A549 (cell line): Measurements from ENCODE around the gene CSMD2. TPM values are rescaled to one million over a fixed set of nuclear protein-coding genes. Genes with fewer than 3 reads are reported as not detected.

ENCODE experiments used
- ATAC-seq, 2 experiments: fragments of 200-7000 bp in 1 of 2; fragments of >200 bp in 1 of 2; cut with Nextera tagmentation in 1 of 2; cut with Tn5 transposase in 1 of 2; 3 replicates each; pipeline versions ENCODE4 v1.8.0 to v1.9.1; 2018 to 2020; ENCODE audit warnings: mild to moderate bottlenecking in 1 of 2, moderate library complexity in 1 of 2
- CTCF ChIA-PET: fragments of 300-600 bp; sonication (Branson Sonifier 250); formaldehyde crosslinking; extraction: SDS; loops from one replicate; lab custom pipeline; 2021; ENCODE audit warnings: antibody characterized with exemption, inconsistent platforms; lab: Yijun Ruan, JAX
- POLR2A ChIA-PET: fragments of 350-600 bp; formaldehyde crosslinking; extraction: SDS; loops from one replicate; lab custom pipeline; 2021; ENCODE audit warnings: antibody characterized with exemption, inconsistent platforms; lab: Yijun Ruan, JAX
- DNase-seq, 2 experiments: peaks; one replicate each; pipeline versions ENCODE4 v3.0.0 to v3.0.0-alpha.2; 2011 to 2016; ENCODE audit warnings: low read depth in 1 of 2, low spot score in 1 of 2
- FAIRE-seq: peaks from 2 replicates; lab custom pipeline; 2011; peaks lifted over from hg19 to GRCh38; lab: Jason Lieb, UNC
- H3K27ac ChIP-seq, 2 experiments: fragments of >200 bp; sonication (Bioruptor Twin); formaldehyde crosslinking; 3 replicates each; pipeline ENCODE4 v1.5.1; 2016 to 2017
- H3K4me1 ChIP-seq: fragments of >200 bp; sonication (Bioruptor Twin); formaldehyde crosslinking; 3 replicates; pipeline ENCODE4 v1.6.1; 2016
- H3K4me2 ChIP-seq: fragments of >200 bp; sonication (Bioruptor Twin); formaldehyde crosslinking; 3 replicates; pipeline ENCODE4 v1.6.1; 2016
- H3K4me3 ChIP-seq: fragments of >200 bp; sonication (Bioruptor Twin); formaldehyde crosslinking; 3 replicates; pipeline ENCODE4 v1.5.1; 2016
- H3K9me3 ChIP-seq: fragments of >200 bp; sonication (Bioruptor Twin); formaldehyde crosslinking; 3 replicates; pipeline ENCODE4 v1.6.1; 2016
- BHLHE40 ChIP-seq: IDR thresholded peaks from 2 replicates; pipeline ENCODE4 v1.6.1; 2012; ENCODE audit warnings: low read depth, low read length, inconsistent platforms
- CBX2 ChIP-seq: fragments of 200-600 bp; sonication (generic); IDR thresholded peaks from 2 replicates; pipeline ENCODE4 v1.6.1; 2016; ENCODE audit warnings: low read depth, mild to moderate bottlenecking, borderline replicate concordance
- CBX8 ChIP-seq: fragments of 200-600 bp; sonication (generic); IDR thresholded peaks from 2 replicates; pipeline ENCODE4 v1.6.1; 2016
- CEBPB ChIP-seq, 2 experiments: fragments of >200 bp in 1 of 2; sonication (Bioruptor Twin) in 1 of 2; formaldehyde crosslinking in 1 of 2; IDR thresholded peaks; 2 replicates each; pipeline ENCODE4 v1.6.1; 2012 to 2016
- CHD4 ChIP-seq: fragments of 200-600 bp; sonication (generic); IDR thresholded peaks from 2 replicates; pipeline ENCODE4 v1.6.1; 2016; ENCODE audit warnings: antibody characterized with exemption, mild to moderate bottlenecking, borderline replicate concordance
- E2F6 ChIP-seq: IDR thresholded peaks from 2 replicates; pipeline ENCODE4 v1.6.1; 2012; ENCODE audit warnings: low read depth, borderline replicate concordance
- EHF ChIP-seq: fragments of 250-450 bp; sonication (Bioruptor Pico); IDR thresholded peaks from 2 replicates; pipeline ENCODE4 v1.5.0; 2020; ENCODE audit warnings: mild to moderate bottlenecking
- EHMT2 ChIP-seq: fragments of 200-600 bp; sonication (generic); IDR thresholded peaks from 2 replicates; pipeline ENCODE4 v1.6.1; 2016; ENCODE audit warnings: antibody characterized with exemption, low read depth, mild to moderate bottlenecking, moderate library complexity
- EP300 ChIP-seq, 2 experiments: fragments of >200 bp; sonication (Bioruptor Twin); formaldehyde crosslinking; IDR thresholded peaks; 2 replicates in 1 of 2; 3 replicates in 1 of 2; pipeline ENCODE4 v1.6.1; 2016 to 2017
- FOSL2 ChIP-seq, 2 experiments: fragments of 450-650 bp in 1 of 2; fragments of >200 bp in 1 of 2; sonication (Bioruptor Twin) in 1 of 2; formaldehyde crosslinking; IDR thresholded peaks; 2 replicates each; pipeline versions ENCODE4 v1.5.0 to v1.6.1; 2016 to 2020; ENCODE audit warnings: mild to moderate bottlenecking in 1 of 2, moderate library complexity in 1 of 2
- FOXS1 ChIP-seq: fragments of 250-450 bp; sonication (Bioruptor Pico); IDR thresholded peaks from 2 replicates; pipeline ENCODE4 v1.5.0; 2020; ENCODE audit warnings: mild to moderate bottlenecking, moderate library complexity
- HDAC2 ChIP-seq: fragments of 200-600 bp; sonication (generic); IDR thresholded peaks from 2 replicates; pipeline ENCODE4 v1.6.1; 2016
- HOXA7 ChIP-seq: fragments of 250-450 bp; sonication (Bioruptor Pico); IDR thresholded peaks from 2 replicates; pipeline ENCODE4 v1.5.0; 2020; ENCODE audit warnings: mild to moderate bottlenecking, moderate library complexity
- JUN ChIP-seq, 2 experiments: fragments of >200 bp; sonication (Bioruptor Twin); formaldehyde crosslinking; IDR thresholded peaks; 2 replicates in 1 of 2; 3 replicates in 1 of 2; pipeline ENCODE4 v1.6.1; 2016 to 2017
- KDM1A ChIP-seq: fragments of 200-600 bp; sonication (generic); IDR thresholded peaks from 2 replicates; pipeline ENCODE4 v1.6.1; 2016; ENCODE audit warnings: low read depth, mild to moderate bottlenecking
- MYC ChIP-seq: IDR thresholded peaks from 2 replicates; pipeline ENCODE4 v1.6.1; 2012; ENCODE audit warnings: mild to moderate bottlenecking, inconsistent platforms, low read length, improper control_type of control experiment, borderline replicate concordance
- NPAS2 ChIP-seq: fragments of 250-450 bp; sonication (Bioruptor Pico); IDR thresholded peaks from 2 replicates; pipeline ENCODE4 v1.8.0; 2022; ENCODE audit warnings: mild to moderate bottlenecking, moderate library complexity, borderline replicate concordance
- NR3C1 ChIP-seq: fragments of >200 bp; sonication (Bioruptor Twin); formaldehyde crosslinking; IDR thresholded peaks from 3 replicates; pipeline ENCODE4 v1.6.1; 2017
- PHF8 ChIP-seq: fragments of 200-600 bp; sonication (generic); IDR thresholded peaks from 2 replicates; pipeline ENCODE4 v1.6.1; 2016; ENCODE audit warnings: low read depth, mild to moderate bottlenecking, antibody characterized with exemption, moderate library complexity, borderline replicate concordance
- POLR2A ChIP-seq: IDR thresholded peaks from 2 replicates; pipeline ENCODE4 v1.6.1; 2012; ENCODE audit warnings: mild to moderate bottlenecking, low read length
- POLR2AphosphoS2 ChIP-seq: conservative IDR thresholded peaks from 2 replicates; pipeline ENCODE4 v1.6.1; 2012; ENCODE audit warnings: low read length, improper control_type of control experiment, inconsistent platforms
- RCOR1 ChIP-seq: fragments of 150-350 bp; IDR thresholded peaks from 2 replicates; pipeline ENCODE4 v1.6.1; 2014; ENCODE audit warnings: antibody characterized with exemption, low read length, low read depth
- RFX5 ChIP-seq: fragments of 450-650 bp; IDR thresholded peaks from 2 replicates; pipeline ENCODE4 v1.7.1; 2014; ENCODE audit warnings: antibody characterized with exemption, mild to moderate bottlenecking, moderate library complexity
- RNF2 ChIP-seq: fragments of 200-600 bp; sonication (generic); IDR thresholded peaks from 2 replicates; pipeline ENCODE4 v1.6.1; 2016; ENCODE audit warnings: low read depth, mild to moderate bottlenecking, antibody characterized with exemption, moderate library complexity, borderline replicate concordance
- SMC3 ChIP-seq: fragments of >200 bp; sonication (Bioruptor Twin); formaldehyde crosslinking; IDR thresholded peaks from 3 replicates; pipeline ENCODE4 v1.6.1; 2018; ENCODE audit warnings: inconsistent platforms
- SREBF2 ChIP-seq: fragments of 450-650 bp; IDR thresholded peaks from 2 replicates; pipeline ENCODE4 v1.6.1; 2014; ENCODE audit warnings: mild to moderate bottlenecking, moderate library complexity
- TFCP2L1 ChIP-seq: fragments of 250-450 bp; sonication (Bioruptor Pico); IDR thresholded peaks from 2 replicates; pipeline ENCODE4 v1.5.0; 2021; ENCODE audit warnings: mild to moderate bottlenecking
- TP53 ChIP-seq: fragments of 250-450 bp; sonication (Bioruptor Pico); IDR thresholded peaks from 2 replicates; pipeline ENCODE4 v1.5.0; 2021; ENCODE audit warnings: mild to moderate bottlenecking, moderate library complexity
- USF2 ChIP-seq: fragments of 450-650 bp; IDR thresholded peaks from 2 replicates; pipeline ENCODE4 v1.6.1; 2014; ENCODE audit warnings: antibody characterized with exemption
- ZC3H11A ChIP-seq: fragments of 450-650 bp; IDR thresholded peaks from 2 replicates; pipeline ENCODE4 v1.6.1; 2014; ENCODE audit warnings: antibody characterized with exemption, mild to moderate bottlenecking
- ZFP36 ChIP-seq: fragments of 450-650 bp; IDR thresholded peaks from 2 replicates; pipeline ENCODE4 v1.6.1; 2014; ENCODE audit warnings: borderline replicate concordance; ENCODE audit not compliant: partially characterized antibody
- WGBS: methylation state at CpG from one replicate; pipeline ENCODE4 v1.1.6; 2017; ENCODE audit errors: missing lambda C conversion rate; 5-methylcytosine and 5-hydroxymethylcytosine counted together
- polyA plus RNA-seq, 4 experiments: library from polyadenylated mRNA; depleted of rRNA in 3 of 4; stranded (reverse); fragments of >200 nt; fragmentation: RNase III in 1 of 4; extraction: RNeasy Plus Mini Kit Qiagen cat#74134 plus additional on column Dnase treatment in 1 of 4; gene quantifications; 2 replicates in 3 of 4; 3 replicates in 1 of 4; pipeline ENCODE4 v1.2.3, GENCODE V29; 2011 to 2017
- TF ChIP-seq, protein P1 (sequence below): fragments of 250-450 bp; sonication (Bioruptor Pico); IDR thresholded peaks from 2 replicates; pipeline ENCODE4 v1.5.0; 2020; ENCODE audit warnings: low read depth, mild to moderate bottlenecking, moderate library complexity
- TF ChIP-seq, protein P2 (sequence below): IDR thresholded peaks from 2 replicates; pipeline ENCODE4 v1.6.1; 2012

Gene CSMD2
- polyA plus RNA-seq, 2 of the 4 experiments (the other 2 are of a cell fraction), result not detected

GRCh38 chr1:33719771-33720670, 445.0 kb downstream of the CSMD2 start:
- no peak for TF ChIP-seq CBX2
- TF ChIP-seq MYC, result no peak
- no peak for TF ChIP-seq FOSL2 (IDR thresholded peaks at IDR 0.05)
- no peak for TF ChIP-seq FOSL2 (CRISPR knock-in tag; IDR thresholded peaks at IDR 0.05)
- TF ChIP-seq RNF2, result no peak
- TF ChIP-seq EP300 (IDR thresholded peaks at IDR 0.05), result no peak
- no peak for TF ChIP-seq CBX8
- TF ChIP-seq BHLHE40, result no peak
- TF ChIP-seq HDAC2, result no peak
- no peak for TF ChIP-seq SMC3
- no peak for TF ChIP-seq HOXA7 (CRISPR knock-in tag)
- TF ChIP-seq, protein P1, sequence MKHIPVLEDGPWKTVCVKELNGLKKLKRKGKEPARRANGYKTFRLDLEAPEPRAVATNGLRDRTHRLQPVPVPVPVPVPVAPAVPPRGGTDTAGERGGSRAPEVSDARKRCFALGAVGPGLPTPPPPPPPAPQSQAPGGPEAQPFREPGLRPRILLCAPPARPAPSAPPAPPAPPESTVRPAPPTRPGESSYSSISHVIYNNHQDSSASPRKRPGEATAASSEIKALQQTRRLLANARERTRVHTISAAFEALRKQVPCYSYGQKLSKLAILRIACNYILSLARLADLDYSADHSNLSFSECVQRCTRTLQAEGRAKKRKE, result no peak
- TF ChIP-seq FOXS1 (CRISPR knock-in tag), result no peak
- no peak for TF ChIP-seq NPAS2
- no peak for TF ChIP-seq JUN (IDR thresholded peaks at IDR 0.05)
- no peak for TF ChIP-seq RCOR1
- TF ChIP-seq PHF8, result no peak
- no peak for TF ChIP-seq POLR2AphosphoS2
- no peak for TF ChIP-seq CEBPB (IDR thresholded peaks at IDR 0.05)
- no peak for TF ChIP-seq EHF (CRISPR knock-in tag)
- Histone ChIP-seq H3K27ac (no peak overlapping the region), H3K4me3 (no peak overlapping the region), H3K9me3 (no peaks in the 10 kb centered on the region), H3K4me1 (no peaks in the 10 kb centered on the region), H3K4me2 (no peak overlapping the region)
- 3% methylated on average over 8 of the region's 8 CpGs for WGBS
- no peak for DNase-seq
- CTCF ChIA-PET, result no interaction called here
- POLR2A ChIA-PET, result no interaction called here
- no peak for ATAC-seq
- no peak for FAIRE-seq

DNA sequence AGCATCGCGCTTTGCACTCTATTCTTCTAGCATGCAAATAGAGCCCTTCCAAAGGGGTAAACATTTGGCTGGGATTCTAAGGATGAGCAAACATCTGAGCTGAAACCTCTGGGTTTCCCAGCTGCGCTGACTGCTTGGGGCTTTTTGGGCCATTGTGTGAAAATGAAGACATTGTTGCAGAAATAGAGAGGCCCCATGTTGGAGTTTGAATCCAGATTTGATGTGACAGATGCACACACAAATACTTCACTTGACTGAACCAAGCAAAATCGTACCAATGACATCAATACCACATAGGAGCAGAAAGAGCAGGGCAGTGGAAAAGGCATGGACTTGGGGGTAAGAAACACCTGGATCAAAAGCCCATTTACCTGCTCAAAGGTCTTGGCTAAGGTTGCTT, 445.7 kb downstream of the CSMD2 start:
- no peak overlapping the region for H3K27ac ChIP-seq
- no peak overlapping the region for H3K4me3 ChIP-seq
- ATAC-seq (no peak), DNase-seq (no peak), FAIRE-seq (no peak)
- ChIA-PET POLR2A (no interaction called here), CTCF (no interaction called here)
- no peaks in the 10 kb centered on the region for H3K9me3 ChIP-seq
- 50% methylated on average over 4 of the region's 4 CpGs for WGBS
- no peaks in the 10 kb centered on the region for H3K4me1 ChIP-seq
- TF ChIP-seq POLR2AphosphoS2, result no peak
- no peak for TF ChIP-seq CHD4
- TF ChIP-seq CBX2, result no peak
- H3K4me2 ChIP-seq, result no peak overlapping the region

DNA sequence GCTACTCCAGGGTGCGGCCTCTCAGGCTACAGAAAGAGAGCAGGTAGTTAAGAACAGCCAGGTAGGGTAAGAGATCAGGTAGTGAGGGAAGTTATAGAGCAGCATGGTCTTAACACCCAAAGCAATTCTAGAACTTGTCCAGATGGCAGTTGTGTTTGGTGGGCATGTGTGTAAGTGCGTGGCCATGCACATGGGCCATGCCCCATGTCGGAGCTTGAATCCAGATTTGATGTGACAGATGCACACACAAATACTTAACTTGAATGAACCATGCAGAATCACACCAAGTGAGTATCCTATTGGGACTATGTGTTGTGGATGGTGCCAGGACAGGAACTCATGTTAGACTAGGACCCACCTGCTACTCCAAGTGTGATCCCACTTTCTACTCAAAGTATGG, 446.8 kb downstream of the CSMD2 start:
- ATAC-seq (no peak), FAIRE-seq (no peak), DNase-seq (no peak)
- Histone ChIP-seq H3K4me1 (no peaks in the 10 kb centered on the region), H3K27ac (no peak overlapping the region), H3K4me3 (no peak overlapping the region), H3K9me3 (no peaks in the 10 kb centered on the region), H3K4me2 (no peak overlapping the region)
- ChIA-PET CTCF (no interaction called here), POLR2A (no interaction called here)
- 3% methylated on average over 3 of the region's 3 CpGs for WGBS
- TF ChIP-seq CBX8 (no peak), CBX2 (no peak), SREBF2 (no peak), EHMT2 (no peak), MYC (no peak), NR3C1 (no peak), E2F6 (no peak), TFCP2L1 (no peak), BHLHE40 (no peak), NPAS2 (no peak), KDM1A (no peak), TP53 (CRISPR knock-in tag) (no peak), USF2 (no peak), ZC3H11A (no peak), ZFP36 (no peak), POLR2A (no peak), RFX5 (no peak)
- TF ChIP-seq, protein P2, sequence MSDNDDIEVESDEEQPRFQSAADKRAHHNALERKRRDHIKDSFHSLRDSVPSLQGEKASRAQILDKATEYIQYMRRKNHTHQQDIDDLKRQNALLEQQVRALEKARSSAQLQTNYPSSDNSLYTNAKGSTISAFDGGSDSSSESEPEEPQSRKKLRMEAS, result no peak
